G401.6 (cell line): Measurements from ENCODE around the gene FOXA3.
A peak's percentile ranks its signal among the peaks of the same experiment; 100 is the strongest.

Experiments
- FAIRE-seq: peaks from 2 replicates; lab custom pipeline; 2012; peaks lifted over from hg19 to GRCh38; lab: Jason Lieb, UNC

FOXA3 gene

GRCh38 chr19:45874620-45874966, 10.5 kb downstream of the FOXA3 start:
- no peak for FAIRE-seq

DNA sequence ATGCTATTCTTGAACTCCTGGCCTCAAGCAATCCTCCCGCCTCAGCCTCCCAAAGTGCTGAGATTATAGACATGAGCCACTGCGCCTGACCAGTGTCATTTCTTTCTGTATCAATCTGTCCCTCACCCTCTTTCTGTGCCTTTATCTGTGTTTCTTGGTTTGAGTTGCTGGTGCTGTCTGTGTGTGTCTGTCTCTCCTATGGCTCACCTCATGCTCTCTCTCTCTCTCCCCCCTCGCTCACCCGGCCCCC, 12.0 kb downstream of the FOXA3 start:
- FAIRE-seq = no peak

- no peak for FAIRE-seq
Observed at GRCh38 chr19:45876411-45877197, 12.5 kb downstream of the FOXA3 start.

DNA sequence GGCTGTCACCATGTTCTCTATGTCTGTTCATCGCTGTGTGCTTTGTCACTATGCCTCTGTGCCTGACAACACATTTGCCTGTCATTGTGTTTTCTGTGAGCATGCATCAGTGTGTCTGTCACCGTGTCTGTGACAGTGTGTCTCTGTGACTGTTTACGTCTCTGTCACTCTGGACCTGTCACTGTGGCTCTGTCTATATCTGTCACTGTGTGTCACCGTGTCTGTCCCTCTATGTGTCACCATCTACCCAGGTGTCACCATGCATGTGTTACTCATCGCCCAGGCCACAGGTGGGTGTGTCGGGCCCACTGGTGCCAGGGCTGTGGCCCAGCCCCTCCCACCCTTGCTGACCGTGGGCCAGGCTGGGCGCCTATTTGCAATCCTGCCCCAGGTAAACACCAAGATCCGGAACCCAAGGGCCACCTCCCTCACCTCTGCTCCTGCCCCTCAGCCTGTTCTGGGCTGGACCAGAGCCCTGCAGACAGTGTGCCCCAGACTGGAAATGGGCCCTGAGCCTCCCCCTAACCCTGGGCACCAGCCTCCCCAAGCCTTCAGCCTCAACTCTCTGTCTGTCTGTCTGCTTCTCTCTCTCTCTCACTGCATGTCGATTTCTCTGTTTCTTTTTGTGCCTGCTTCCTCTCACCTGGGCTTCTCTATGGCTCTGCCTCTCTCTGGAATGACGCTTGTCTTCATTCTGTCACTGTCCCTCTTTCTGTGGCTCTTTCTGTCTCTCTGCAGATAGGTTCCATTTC, 14.1 kb downstream of the FOXA3 start:
- no peak for FAIRE-seq

DNA sequence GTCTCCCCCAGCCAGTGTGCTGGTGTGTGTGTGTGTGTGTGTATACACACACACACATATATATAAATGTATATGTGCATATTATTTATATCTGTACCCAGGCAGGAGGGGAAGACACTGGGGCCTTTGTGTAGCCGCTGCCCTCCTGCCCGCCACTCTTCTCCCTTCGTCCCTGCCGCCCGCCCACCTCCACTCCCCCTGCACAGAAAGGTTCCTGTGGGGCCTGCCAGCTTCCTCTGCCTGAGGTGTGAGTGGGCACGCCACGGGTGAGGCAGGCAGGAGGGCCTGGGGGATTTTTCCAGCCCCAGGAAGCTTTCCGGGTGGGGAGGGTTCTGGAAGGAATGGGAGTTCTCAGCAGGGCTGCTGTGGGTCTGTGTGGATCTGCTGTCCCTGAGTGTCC, 14.9 kb downstream of the FOXA3 start:
- FAIRE-seq = no peak

DNA sequence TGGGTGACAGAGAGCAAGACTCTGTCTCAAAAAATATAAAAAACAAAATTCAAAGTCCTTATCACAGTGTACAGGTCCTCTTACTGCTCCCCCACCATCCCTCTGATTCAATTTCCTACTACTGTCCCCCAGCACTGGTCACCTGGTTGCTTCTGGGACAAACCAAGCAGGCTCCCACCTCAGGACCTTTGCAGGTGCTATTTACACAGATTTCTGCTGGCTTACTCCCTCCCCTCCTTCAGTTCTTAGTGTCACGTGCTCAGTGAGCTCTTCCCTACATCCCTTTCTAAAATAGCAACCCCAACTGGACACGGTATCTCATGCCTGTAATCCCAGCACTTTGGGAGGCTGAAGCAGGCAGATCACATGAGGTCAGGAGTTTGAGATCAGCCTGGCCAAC, 15.8 kb downstream of the FOXA3 start:
- no peak for FAIRE-seq

GRCh38 chr19:45881082-45881908, 17.2 kb downstream of the FOXA3 start:
- FAIRE-seq = no peak

DNA sequence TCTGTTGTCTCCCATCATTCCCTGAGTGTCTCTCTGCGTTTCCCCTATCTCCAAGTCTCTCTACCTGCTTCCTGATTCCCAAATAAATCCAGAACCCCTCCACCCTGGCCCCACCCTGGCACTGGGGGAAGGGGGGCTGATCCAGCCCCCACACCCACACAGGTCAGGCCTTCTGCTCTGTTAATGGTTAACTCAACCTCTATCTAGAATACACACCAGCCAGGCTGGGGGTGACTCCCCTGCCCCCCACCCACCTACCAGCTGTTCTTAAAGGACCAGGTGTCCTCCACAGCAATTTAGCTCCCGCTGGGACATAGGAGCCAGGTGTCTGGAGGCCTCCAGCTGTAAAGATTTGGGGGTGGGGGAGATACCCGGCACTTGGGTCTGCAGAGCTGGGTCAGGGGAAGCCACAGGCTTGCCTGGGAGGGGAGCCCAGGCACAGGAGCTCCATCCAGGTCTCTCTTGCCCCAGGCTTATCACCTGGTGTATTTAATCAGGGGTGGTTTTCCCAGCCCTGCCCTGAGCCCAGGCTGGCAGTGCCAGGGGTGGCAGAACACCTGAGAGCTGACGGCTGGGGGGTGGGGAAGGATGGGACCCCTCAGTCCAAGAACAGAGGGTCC, 17.9 kb downstream of the FOXA3 start:
- FAIRE-seq = no peak

- FAIRE-seq = peak; percentile 3
Observed at GRCh38 chr19:45882652-45883585, 18.8 kb downstream of the FOXA3 start.

DNA sequence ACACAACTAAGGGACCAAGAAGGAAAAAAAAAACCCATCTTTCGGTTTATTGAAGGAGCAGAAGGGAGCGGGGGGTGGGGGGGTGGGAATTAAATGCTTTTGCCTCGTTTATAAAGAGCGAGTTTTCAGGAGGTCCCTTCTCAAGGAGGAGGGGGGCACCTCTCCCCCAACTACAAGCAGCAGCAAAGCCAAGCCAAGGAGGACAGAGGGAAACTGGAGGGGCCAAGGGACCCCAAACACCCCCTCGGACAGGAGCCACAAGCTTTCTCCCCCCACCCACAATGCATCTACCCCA, 19.4 kb downstream of the FOXA3 start:
- FAIRE-seq = no peak

GRCh38 chr19:45883881-45884681, 20.0 kb downstream of the FOXA3 start:
- FAIRE-seq = no peak

DNA sequence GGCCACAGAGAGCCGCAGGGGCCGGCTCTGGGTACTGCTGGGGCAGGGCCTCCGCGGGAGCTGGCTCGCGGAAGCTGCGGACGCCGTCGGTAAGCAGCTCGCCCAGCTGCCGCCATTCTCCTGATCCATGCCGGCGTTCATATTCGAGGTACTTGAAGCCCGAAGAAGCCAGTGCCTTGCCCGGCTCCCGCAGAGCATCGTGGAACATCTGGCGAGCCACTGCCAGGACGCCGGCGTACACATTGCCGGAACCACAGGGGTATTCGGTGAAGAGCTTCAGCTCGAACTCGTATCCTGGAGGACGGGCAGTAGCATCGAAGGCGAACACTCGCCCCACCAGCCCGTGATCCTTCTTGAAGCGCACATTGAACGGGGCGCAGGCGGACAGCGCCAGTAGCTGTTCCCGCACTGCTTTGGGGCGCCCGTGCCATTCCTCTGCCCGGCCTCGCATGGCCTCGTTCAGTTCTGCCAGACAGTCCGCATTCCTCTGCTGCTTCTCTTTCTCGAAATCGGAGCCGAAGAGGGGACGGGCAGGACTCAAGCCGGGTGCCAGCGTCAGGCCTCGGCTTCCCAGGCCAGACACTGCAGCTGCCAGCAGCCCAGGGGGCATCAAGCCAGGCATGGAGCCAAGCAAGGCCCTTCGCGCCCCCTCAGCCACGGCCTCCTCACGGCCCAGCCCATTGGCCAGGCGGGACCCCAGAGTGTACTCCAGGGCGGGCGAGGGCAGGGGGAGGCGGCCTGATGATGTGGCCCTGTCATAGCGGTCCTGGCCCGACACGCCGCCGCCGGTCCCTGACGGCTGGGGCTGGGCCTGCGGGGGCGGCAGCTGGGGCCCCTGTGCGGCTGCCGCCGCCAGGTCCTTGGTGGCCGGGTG, 20.8 kb downstream of the FOXA3 start:
- no peak for FAIRE-seq

GRCh38 chr19:45885556-45886426, 21.7 kb downstream of the FOXA3 start, which contains the start of gene IRF2BP1:
Gene IRF2BP1, minus strand, starts transcription at chr19:45886141. Its CDS starts 367 bp downstream, at chr19:45885774.
- no peak for FAIRE-seq

- FAIRE-seq = peak; percentile 89
Observed at GRCh38 chr19:45886427-45887199, 22.5 kb downstream of the FOXA3 start.

GRCh38 chr19:45887200-45887710, 23.1 kb downstream of the FOXA3 start:
- FAIRE-seq = no peak

DNA sequence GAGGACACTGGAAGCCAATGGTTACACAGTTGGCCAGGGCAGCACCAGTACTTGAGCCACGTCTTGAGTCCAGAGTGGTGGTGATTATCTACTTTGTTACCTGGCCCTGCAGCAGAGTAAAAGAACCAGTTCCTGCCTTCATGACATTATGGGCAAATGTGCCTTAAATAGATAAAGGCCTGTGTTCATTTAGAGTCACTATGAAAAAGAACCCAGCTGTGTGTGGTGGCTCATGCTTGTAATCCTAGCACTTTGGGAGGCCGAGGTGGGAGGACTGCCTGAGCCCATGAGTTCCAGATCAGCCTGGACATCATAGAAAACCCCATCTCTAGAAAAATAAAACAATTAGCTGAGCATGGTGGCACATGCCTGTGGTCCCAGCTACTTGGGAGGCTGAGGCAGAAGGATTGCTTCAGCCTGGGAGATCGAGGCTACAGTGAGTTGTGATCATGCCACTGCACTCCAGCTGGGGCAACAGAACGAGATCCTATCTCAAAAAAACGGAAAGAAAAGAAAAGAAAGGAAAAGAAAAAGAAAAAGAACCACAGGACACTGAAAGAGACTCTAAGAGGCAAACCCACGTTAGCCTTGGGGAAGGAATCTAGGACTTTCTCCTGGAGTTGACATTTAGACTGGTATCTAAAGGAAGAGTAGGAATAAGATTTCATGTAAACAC, 25.2 kb downstream of the FOXA3 start:
- FAIRE-seq = no peak

DNA sequence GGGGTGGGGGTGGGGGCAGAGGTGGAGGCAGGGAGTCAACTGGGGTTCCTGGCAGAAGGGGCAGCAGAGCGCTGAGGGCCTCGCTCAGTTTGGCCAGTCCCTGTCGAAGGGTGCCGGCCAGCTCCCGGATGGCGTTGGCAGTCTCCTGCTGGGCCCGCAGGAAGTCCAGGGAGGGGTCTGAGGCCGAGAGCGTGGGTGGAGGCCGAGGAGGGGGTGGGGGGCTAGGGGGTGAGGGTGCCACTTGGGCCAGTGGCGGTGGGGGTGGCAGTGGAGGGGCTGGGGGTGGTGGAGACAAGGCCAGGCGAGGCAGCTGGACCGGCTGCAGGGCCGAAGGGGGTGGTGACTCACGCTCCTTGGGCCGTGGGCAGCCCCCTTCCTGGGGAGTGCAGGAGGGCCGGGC, 26.8 kb downstream of the FOXA3 start:
- no peak for FAIRE-seq
